AG04449 (cell line): Measurements from ENCODE around the gene FLT3.
"Not testable (repeated sequence)": the region's sequence is repeated elsewhere in the genome, so short reads cannot be mapped to it uniquely, and the experiment has no call there.

Experiments used
- CTCF ChIA-PET: fragments of 350-600 bp; formaldehyde crosslinking; extraction: SDS; loops from one replicate; lab custom pipeline; 2021; ENCODE audit warnings: antibody characterized with exemption; lab: Yijun Ruan, JAX
- POLR2A ChIA-PET: fragments of 400-600, 350-600 bp; formaldehyde crosslinking; extraction: SDS; loops from one replicate; lab custom pipeline; 2020; ENCODE audit warnings: antibody characterized with exemption, inconsistent platforms; lab: Yijun Ruan, JAX
- DNase-seq: peaks from one replicate; pipeline ENCODE4 v3.0.0-alpha.2; 2010; ENCODE audit warnings: low read depth, low spot score
- H3K4me3 ChIP-seq: 2 replicates; pipeline ENCODE4 v1.5.1; 2011; ENCODE audit warnings: low read depth, mild to moderate bottlenecking, control low read depth, low read length
- TF ChIP-seq, protein P1 (sequence below): IDR thresholded peaks from one replicate; pipeline ENCODE4 v1.5.1; 2011; ENCODE audit warnings: mild to moderate bottlenecking, moderate library complexity, low read length, control low read depth, inconsistent platforms; ENCODE audit not compliant: insufficient read depth; ENCODE audit errors: missing control alignments

FLT3 gene

DNA sequence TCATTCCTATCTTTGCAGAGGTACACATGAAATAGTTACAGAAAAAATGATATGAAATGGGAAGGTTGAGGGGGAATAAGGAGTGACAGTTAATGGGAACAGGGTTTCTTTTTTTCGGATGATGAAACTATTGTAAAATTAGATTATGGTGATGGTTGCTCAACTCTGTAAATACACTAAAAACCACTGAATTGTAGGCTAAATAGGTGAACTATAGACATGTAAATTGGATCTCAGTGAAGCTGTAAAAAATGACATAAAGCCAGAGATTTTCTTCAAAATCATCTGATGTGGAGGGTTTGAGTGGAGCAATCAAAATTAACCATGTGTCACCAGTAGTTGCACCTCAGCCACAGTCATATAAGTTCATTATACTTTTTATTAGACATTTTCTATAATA lies 6.6 kb upstream of the FLT3 start:
- ChIA-PET CTCF (no interaction called here), POLR2A (no interaction called here)
- DNase-seq: no peak
- H3K4me3 ChIP-seq: no peak overlapping the region
- TF ChIP-seq, protein P1, sequence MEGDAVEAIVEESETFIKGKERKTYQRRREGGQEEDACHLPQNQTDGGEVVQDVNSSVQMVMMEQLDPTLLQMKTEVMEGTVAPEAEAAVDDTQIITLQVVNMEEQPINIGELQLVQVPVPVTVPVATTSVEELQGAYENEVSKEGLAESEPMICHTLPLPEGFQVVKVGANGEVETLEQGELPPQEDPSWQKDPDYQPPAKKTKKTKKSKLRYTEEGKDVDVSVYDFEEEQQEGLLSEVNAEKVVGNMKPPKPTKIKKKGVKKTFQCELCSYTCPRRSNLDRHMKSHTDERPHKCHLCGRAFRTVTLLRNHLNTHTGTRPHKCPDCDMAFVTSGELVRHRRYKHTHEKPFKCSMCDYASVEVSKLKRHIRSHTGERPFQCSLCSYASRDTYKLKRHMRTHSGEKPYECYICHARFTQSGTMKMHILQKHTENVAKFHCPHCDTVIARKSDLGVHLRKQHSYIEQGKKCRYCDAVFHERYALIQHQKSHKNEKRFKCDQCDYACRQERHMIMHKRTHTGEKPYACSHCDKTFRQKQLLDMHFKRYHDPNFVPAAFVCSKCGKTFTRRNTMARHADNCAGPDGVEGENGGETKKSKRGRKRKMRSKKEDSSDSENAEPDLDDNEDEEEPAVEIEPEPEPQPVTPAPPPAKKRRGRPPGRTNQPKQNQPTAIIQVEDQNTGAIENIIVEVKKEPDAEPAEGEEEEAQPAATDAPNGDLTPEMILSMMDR: no peak

DNA sequence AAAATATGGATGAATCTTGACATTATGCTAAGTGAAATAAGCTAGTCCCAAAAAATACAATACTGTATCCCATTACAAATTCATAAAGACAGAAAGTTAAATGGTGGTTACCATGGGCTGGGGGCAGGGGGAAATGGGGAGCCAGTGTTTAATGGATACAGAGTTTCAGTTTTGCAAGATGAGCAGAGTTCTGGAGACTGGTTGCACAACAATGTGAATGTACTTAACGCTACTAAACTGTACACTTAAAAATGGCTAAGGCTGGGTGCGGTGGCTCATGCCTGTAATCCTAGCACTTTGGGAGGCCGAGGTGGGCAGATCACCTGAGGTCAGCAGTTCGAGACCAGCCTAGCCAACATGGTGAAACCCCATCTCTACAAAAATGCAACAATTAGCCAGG lies 1.5 kb upstream of the FLT3 start:
- H3K4me3 ChIP-seq, CTCF ChIA-PET, POLR2A ChIA-PET, DNase-seq: not testable (repeated sequence)

DNA sequence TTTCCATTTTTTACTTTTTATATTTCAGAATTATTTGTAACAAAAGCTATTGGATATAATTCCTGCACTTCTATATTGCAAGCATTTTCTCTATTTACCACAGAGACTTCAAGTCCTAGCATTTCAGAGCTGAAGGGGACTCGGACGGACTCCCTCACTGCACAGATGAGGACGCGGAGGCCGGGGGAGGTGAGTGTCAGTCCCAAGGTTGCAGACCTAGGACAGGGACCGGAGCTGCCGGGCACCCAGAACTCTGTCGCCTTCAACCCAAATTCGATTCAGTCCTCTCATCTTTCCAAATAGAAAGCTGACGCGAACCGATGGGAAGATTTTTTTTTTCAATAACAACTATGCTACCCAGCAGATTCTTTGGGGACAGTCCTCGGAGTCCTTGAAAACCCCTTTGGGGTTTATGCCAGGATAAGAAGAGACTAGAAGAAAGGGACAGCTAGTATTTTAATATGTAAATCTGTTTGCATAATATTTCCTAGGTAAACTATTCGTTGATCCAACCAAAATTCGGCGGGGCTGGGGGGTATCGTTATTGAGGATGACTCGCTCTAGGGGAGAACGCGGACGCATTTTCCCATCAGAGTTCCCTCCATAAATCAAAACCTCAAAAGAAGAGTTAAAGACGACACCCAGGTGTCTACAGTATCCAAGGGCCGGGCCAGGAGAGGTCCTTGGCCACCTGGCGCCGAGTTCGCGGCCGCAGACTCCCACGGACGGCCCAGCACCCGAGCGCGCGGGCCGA lies 803 bp downstream of the FLT3 start:
- DNase-seq: no peak
- no peak overlapping the region for H3K4me3 ChIP-seq
- ChIA-PET CTCF (no interaction called here), POLR2A (no interaction called here)
- TF ChIP-seq, protein P1: no peak

DNA sequence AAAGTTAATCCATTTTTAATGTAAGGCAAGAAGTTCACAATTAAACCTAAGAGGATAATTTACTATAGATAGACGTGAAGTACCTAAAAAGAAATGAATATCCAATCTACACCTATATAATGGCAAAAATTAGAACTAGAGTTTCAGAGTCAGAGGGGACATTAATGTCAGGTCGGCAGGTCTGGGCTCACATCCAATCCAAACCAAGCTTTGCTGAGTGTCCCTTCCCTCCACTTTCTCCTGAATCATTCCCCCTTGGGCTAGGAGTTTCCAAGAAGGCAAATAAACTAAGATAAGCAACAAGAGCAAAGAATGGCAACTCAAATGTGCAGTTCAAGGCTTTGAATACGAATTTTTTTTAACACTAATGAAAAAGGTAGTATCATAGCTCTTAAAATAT lies 2.9 kb downstream of the FLT3 start:
- CTCF ChIA-PET: no interaction called here
- TF ChIP-seq, protein P1: no peak
- no peak overlapping the region for H3K4me3 ChIP-seq
- no peak for DNase-seq
- POLR2A ChIA-PET: no interaction called here

DNA sequence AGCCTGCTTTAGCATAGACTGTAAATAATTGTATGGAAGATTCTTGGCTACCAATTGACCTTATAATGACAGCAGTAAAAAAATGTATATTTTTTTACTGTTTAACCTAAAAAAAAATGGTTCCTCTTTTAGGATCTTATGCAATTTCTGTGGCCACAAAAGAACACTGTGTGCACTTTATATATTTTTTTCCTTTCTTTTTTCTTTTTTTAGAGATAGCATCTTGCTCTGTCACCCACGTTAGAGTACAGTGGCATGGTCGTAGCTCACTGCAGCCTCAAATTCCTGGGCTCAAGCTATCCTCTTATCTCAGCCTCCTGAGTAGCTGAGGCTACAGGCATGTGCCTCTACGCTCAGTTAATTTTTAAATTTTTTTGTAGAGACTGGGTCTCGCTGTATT lies 6.1 kb downstream of the FLT3 start:
- TF ChIP-seq, protein P1: no peak
- ChIA-PET POLR2A (no interaction called here), CTCF (no interaction called here)
- DNase-seq: no peak
- no peak overlapping the region for H3K4me3 ChIP-seq

DNA sequence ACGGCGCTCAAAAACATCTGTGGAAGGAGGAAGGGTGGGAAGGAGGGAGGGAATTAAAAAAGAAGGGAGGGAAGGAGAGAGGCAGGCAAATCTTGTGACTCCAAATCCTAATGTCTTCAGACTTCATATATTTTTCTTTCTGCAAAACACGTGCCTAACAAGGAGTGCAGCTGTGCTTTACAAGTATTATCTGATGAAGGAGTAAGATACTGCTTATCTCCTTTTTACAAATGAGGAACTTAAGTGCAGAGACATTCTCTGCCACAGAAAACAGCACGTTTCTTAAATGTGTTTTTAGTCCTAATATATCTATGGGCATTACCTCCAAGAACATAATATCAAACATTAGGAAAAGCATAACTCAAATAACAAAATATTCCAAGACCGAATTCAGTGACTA lies 6.5 kb downstream of the FLT3 start:
- TF ChIP-seq, protein P1: no peak
- ChIA-PET POLR2A (no interaction called here), CTCF (no interaction called here)
- H3K4me3 ChIP-seq: no peak overlapping the region
- no peak for DNase-seq

DNA sequence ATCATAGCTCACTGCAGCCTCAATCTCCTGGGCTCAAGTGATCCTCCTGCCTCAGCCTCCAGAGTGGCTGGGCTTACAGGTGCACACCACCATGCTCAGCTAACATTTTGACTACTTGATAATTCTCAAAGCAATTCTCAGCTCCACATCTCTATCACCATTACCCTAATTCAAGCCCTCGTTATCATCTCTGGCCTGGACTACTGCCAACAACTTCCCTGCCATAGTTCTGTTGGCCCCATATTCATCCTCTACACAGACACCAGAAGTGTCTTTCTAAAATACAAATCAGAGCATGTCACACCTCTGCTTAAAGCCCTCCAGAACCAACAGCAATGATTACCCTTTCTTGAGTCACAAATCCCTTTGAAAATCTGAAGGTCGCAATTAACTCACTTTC lies 7.9 kb downstream of the FLT3 start:
- H3K4me3 ChIP-seq: no peak overlapping the region
- ChIA-PET POLR2A (no interaction called here), CTCF (no interaction called here)
- no peak for DNase-seq
- TF ChIP-seq, protein P1: no peak
